ENCODE measurements around the gene HSD11B2.
A peak's percentile ranks its signal among the peaks of the same experiment; 100 is the strongest.
"Not testable (repeated sequence)": the region's sequence is repeated elsewhere in the genome, so short reads cannot be mapped to it uniquely, and the experiment has no call there.

The HSD11B2 gene

DNA sequence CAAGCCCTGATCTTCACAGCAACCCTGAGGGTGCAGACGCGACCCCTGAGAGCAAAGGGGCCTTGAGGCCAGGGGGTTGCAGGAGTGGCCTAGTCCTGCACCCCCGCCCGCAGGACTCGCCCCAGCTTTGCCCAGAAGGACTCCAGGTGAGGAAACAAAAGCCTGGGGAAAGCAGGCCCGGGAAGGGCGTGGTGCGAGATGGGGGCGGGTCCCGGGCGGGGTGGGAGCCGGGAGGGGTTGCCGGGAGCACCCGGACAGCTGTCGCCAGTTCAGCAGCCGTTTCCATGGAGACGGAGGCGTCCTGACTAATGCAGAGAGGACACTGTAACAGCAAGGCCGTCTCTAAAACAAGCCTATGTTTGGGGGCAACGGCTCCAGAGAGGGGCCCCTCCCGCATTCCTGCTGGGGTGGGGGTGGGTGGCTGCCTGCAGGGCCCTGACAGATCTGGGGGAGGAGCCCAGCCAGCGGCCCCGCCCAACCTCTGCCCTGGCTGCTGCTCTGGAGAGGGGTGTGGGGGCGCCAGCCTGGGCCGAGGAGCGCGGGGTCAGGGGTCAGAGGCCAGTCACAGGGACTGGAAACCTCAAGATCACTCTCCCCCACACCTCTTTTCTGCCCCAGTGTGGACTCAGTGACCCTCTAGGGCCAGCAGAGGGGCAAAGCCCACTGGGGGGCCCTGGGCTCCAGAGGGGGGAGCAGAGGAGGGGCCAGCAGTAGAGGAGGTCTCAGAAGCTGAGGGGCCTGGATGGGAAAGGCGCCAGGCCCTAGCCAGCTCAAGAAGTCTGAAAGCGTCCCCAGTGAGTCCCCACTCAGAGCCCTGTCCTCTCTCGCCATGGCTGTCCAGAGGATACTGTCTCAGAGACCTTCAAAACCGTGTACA, 34.5 kb upstream of the HSD11B2 start:
- no peak for DNase-seq

- no peak for DNase-seq
These were observed 33.7 kb upstream of the HSD11B2 start for GRCh38 chr16:67397036-67397801.

- no peak for DNase-seq
These were observed 32.9 kb upstream of the HSD11B2 start for GRCh38 chr16:67397812-67398545.

DNA sequence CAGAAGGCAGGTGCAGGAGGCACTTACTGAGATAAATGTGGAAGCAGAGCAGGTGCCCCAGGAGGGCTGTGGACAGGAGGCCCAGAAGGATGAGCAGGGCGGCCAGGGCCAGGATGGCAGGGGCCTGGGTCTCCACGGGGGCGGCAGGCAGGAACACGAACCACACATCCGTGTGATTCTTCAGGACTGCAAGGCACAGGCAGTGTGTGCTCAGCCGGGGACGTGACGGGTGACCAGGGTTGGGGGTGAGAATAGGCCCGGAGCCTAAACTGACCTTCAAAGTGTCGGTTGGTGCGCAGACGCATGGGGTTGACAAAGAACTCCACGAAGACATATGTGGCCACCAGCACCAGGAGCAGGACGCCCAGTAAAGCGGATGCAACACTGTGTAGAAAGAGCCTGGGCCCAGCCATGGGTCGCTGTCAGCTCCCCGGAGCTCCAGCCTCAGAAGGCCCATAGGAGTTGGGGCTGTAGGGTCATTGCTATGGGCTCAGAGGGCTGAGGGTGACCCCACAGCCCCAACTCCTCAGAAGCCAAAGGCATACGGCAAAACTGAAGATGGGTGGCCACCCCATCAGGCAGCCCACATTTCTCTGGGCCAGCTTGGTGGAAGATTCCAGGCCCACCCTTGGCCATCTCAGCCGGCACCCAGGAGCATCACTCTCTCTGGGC, 32.2 kb upstream of the HSD11B2 start:
- DNase-seq = no peak

GRCh38 chr16:67399218-67399733, 31.6 kb upstream of the HSD11B2 start:
- peak; percentile 14 for DNase-seq

DNA sequence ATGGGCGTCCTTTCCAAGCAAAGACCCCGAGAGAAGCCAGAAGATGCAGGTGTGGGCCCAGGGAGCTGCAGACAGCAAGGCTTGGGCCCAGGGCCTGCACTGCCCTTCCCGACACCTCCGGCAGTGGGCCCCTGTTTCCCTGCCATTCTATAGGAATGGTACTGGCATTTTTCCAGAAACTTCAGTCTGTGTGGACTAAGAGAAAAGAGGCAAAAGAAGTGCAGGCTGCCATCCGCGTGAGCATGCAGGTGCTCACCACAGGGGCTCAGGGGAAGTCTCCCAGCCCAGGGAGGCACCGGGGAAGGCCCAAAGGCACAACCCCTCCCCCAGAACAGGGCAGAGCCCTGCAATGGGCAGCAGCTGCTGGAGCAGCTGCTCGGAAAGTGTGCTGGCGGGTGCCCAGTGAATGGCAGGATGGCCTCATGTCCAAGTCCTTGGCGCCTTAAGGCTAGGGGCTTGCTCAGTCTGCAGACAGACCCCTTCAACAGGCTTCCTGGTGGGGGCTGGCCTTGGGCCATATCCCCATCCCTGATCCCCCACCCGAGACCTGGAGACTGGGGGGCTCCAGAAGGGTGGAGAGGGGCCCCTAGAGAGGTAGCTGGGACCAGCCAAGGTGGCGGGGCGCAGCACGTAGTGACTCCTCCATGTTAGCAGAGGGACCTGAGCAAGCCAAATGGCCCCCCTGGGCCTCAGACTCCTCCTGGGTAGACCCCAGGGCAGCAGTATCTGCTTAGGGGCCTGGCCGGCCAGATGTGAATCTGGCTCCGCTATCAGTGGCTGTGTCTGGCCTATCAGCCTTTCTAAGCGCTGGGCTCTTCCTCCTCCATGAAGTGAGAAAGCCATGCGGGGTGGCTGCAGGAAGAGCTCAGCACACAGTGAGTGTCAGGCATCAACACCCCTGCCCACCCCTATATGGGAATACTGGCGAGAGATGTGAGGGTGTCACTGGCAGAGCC, 30.9 kb upstream of the HSD11B2 start:
- no peak for DNase-seq

DNA sequence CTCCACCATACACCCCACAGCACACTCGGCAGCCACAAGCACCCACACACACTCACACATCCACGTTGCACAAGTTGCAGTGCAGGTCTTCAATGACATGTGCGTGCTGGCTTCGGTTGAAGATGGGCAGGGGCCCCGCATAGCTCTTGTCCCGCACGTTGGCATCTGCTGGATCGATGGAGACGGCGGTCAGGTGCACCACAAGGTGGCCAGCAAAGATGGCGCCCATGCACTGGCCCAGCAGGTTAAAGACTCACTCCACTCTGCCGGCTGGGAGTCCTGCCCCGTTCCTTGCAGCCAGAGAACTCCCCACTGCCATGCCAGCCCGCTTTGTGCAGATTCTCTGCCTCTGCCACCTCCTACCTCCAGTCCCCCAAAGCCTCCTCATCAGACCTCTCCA, 30.0 kb upstream of the HSD11B2 start:
- DNase-seq = no peak

DNA sequence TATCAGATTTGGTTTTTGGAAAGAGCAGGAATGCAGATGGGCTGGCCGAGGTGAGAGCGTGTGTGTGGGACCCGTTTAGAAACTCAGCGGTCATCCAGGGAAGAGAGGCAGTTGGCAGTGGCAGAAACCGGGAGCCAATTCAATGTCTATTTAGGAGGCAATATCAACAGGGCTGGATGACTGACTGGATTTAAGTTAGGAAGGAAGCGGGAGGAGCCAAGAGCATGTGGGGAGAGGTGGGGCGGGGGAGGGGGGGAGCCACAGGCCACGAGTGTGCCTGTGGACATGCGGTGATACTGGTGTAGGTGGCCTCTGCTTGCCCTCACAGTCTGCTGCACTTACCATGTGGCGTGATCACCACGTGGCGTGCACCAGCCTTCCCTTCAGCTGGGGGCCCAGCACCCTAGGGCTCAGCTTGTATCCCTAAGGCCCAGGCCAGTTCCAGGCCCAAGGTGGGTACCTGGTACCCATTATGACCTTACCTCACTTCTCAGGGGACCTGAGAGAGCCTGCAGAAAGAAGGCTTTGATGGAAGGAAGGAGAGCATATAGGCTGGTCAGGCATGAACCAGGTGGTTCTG, 26.9 kb upstream of the HSD11B2 start:
- DNase-seq = no peak

DNA sequence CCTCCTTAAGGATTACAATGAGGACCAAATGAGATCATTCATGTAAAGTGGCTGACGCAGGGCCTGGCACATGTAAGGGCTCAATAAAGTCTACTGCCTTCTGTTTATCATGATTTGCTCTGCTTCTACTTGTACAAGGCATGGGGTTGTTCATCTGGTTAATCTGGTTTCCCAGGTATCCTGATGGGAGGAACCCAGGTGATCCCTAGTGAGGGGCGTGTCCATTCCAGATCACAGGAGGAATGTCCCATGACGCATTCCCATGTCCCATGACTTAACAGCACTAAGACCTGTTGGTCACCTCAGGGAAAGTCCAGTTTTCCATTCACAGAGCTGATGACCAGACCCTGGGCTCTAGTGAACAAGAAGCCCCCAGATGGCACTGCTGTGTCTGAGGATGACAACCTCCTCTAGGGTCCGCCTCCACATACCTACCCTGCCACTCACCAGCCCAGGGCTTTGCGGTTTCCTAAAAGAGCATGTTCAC, 26.1 kb upstream of the HSD11B2 start:
- no peak for DNase-seq

DNA sequence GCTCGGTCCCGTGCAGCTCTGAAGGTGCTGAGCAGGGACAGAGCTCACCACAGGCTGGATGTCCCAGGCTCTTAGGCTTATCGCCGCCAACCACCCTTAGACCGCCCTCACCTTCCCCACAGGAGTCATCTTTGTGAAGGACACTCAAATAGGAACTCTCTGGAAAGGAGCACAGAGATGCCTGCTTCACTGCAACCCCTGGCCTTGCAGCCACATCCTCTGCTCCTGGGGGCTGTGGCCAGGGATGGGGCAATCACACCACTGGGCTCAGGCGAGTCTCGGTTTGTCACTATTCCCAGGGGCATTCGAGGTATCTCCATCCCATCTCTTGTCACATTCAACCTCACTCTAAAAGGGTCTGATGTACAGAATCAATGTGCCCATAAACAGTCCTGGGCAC, 25.6 kb upstream of the HSD11B2 start:
- no peak for DNase-seq

DNA sequence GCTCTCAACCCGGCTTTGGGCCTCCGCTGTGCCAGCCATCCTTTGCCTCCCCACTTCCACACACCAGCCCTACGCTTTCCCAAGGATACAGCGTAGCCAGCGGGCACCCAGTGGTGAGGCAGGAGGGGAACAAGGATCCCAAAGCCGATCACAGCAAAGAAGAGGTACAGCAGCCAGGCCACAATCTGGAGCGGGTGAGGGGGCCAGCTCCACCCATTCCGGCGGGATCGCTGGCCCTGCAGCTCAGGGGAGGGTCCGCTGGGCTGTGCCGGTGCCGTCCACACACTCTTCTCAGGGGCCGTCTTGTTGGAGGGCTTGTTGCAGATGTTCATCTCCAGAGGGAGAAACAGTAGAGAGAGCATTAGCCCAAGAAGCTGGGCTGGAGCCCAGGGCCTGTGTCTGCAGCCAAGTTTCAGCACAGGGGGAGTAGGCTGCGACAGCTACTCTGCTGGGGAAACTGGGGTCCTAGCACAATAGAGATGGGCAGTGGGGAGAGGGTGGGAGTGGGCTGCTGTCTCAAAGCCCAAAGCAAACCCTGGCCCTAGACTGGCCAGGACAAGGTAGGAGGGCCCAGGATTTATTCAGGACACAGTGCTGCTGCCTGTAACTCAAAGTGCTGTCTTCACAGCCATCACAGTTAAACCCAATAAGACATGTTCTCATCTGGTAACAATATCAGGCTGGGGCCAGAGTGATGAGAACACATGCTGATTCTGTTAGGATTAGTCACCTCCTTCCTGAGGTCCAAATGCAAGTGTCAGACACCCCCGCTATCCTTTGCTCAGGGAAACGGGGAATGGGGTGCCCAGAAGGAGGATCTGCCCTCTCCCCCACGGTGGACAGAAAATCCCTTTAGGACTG, 24.6 kb upstream of the HSD11B2 start:
- no peak for DNase-seq

- DNase-seq = no peak
These were observed 23.6 kb upstream of the HSD11B2 start for GRCh38 chr16:67407176-67407787.

GRCh38 chr16:67407788-67408452, 23.0 kb upstream of the HSD11B2 start:
- no peak for DNase-seq

DNA sequence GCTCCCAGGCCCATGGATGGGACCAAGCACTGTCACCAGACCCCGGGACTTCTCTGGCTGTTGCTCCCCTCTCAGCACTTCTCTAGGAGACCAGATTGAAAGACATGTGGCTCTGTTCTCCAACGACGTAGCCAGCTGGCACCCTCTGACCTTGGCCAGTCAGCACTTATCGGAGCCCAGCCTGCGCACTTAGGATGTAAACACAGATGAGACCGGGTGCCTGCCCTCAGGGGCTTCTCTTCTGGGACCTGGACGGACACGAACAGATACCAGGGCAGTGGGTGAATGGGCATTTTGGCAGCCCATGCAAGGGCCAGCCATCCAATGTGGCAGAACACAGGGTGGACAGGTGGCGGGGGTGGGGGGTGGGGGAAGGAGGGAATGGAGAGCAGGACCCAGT, 21.3 kb upstream of the HSD11B2 start:
- DNase-seq = no peak

DNA sequence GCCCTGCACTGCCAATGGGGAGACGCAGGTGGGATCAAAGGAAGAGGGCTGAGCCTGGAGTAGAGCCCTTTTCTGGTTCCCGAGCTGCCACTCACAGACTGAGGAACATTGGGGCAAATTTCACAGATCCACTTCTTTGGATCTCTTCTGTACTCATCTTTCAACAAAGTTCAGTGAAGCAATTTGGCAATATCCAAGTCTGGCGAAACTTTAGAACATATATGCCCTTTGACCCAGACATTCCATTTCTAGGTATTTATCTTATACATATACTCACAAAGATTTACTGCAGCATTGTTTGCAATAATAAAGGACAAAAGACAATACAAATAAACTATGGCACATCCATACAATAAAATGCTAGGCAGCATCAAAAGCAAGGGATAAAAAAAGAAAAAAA, 19.6 kb upstream of the HSD11B2 start:
- no peak for DNase-seq

DNA sequence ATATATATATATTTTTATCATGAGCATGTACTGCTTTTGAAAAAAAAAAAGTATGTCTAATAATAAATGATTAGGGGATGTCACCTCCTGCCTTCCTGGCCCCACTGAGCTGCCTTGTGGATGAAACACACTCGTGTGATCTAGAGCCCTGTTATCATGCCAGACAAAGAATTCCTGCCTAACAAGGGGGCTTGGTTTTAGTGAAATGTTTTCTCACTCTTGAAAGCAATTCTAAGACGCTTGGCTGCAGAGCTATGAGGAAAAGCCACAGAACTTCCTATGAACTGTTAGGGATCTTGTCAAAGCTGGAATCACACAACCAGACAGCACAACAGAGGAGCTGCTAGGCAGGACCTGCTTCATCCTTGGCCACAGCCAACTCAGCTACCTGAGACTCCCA, 18.6 kb upstream of the HSD11B2 start:
- no peak for DNase-seq

- DNase-seq = no peak
These were observed 16.7 kb upstream of the HSD11B2 start for GRCh38 chr16:67413978-67414911.

DNA sequence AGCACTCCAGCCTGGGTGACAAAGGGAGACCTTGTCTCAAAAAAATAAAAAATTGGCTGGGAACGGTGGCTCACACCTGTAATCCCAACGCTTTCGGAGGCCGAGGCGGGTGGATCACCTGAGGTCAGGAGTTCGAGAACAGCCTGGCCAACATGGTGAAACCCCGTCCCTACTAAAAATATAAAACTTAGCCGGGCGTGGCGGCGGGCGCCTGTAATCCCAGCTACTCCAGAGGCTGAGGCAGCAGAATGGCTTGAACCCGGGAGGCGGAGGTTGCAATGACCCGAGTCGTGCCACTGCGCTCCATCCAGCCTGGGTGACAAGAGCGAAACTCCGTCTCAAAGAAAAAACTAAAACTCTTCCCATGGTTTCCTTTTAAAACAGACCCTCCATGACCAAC, 15.5 kb upstream of the HSD11B2 start:
- not testable (repeated sequence) for DNase-seq

Data from central memory CD4-positive, alpha-beta T cell (primary cell).